ENCODE measurements around the gene NFKB1.

NFKB1 gene

GRCh38 chr4:102633100-102633499 lies 131.9 kb downstream of the NFKB1 start:
- TF ChIP-seq, protein P1, sequence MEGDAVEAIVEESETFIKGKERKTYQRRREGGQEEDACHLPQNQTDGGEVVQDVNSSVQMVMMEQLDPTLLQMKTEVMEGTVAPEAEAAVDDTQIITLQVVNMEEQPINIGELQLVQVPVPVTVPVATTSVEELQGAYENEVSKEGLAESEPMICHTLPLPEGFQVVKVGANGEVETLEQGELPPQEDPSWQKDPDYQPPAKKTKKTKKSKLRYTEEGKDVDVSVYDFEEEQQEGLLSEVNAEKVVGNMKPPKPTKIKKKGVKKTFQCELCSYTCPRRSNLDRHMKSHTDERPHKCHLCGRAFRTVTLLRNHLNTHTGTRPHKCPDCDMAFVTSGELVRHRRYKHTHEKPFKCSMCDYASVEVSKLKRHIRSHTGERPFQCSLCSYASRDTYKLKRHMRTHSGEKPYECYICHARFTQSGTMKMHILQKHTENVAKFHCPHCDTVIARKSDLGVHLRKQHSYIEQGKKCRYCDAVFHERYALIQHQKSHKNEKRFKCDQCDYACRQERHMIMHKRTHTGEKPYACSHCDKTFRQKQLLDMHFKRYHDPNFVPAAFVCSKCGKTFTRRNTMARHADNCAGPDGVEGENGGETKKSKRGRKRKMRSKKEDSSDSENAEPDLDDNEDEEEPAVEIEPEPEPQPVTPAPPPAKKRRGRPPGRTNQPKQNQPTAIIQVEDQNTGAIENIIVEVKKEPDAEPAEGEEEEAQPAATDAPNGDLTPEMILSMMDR (conservative IDR thresholded peaks at IDR 0.05; ENCODE audit: low read length) = no peak
- DNase-seq (ENCODE audit: low read depth) = no peak
- H3K4me3 ChIP-seq (ENCODE audit: low read length) = no peak overlapping the region

DNA sequence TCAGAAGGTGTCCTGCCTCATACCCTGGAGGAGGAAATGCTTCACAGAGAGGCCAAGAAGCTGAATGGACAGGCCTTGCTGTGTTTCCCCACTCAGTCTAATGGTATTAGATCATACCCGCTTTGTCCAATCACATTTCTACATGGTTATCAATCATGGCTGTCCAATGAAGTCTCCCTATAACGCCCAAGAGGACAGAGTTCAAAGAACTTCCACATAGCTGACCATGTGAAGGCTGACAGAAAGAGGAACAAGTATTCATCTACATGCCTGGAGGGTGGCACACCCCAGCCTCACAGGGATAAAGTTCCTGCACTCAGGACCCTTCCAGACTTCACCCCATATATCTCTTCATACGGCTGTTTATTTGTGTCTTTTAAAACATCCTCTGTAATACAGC lies 136.2 kb downstream of the NFKB1 start:
- H3K4me3 ChIP-seq (ENCODE audit: low read length) = no peak overlapping the region
- no peak for DNase-seq (ENCODE audit: low read depth)
- TF ChIP-seq, protein P1 (conservative IDR thresholded peaks at IDR 0.05; ENCODE audit: low read length) = no peak

DNA sequence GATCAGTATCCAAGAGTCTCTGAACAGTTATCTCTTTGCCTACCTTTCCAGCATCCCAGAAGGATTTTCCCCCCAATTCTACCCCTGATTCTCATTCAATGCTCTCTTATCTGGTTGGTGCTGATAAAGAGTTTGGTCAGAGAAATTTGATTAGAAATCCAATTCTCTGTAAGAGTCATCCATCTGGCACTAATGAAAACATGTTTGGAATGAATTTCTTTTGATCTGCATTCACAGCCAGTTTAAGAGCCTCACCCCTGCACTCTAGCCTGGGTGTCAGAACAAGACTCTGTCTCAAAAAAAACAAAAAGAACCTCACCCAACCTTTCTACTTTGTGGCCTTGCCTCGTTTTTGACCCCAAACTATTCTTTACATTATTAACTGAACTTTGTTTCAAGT lies 137.5 kb downstream of the NFKB1 start:
- no peak overlapping the region for H3K4me3 ChIP-seq (ENCODE audit: low read length)
- DNase-seq (ENCODE audit: low read depth) = no peak
- TF ChIP-seq, protein P1 (conservative IDR thresholded peaks at IDR 0.05; ENCODE audit: low read length) = no peak

- DNase-seq (ENCODE audit: low read depth) = no peak
- TF ChIP-seq, protein P1 (conservative IDR thresholded peaks at IDR 0.05; ENCODE audit: low read length) = no peak
- H3K4me3 ChIP-seq (ENCODE audit: low read length) = no peak overlapping the region
These were observed 138.4 kb downstream of the NFKB1 start for GRCh38 chr4:102639598-102639997.

DNA sequence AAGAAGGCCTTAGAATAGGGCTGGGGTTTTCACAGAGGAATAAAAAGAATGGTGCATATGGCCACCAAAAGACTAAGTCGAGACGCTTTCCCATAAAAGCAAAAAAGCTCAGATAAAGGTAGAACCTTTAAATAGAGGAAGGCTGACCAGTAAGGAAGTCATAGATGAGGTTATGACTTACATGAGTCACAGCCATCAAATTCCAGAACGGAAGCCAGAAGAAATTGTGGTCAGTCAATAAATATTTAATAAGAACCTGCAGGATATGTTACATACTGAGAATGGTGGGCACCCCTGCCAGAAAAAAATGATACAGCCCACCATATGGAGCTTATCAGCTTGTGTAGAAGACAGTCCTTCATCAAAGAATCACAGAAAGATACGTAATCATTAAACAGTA lies 139.5 kb downstream of the NFKB1 start:
- H3K4me3 ChIP-seq (ENCODE audit: low read length) = no peak overlapping the region
- TF ChIP-seq, protein P1 (conservative IDR thresholded peaks at IDR 0.05; ENCODE audit: low read length) = no peak
- DNase-seq (ENCODE audit: low read depth) = peak; percentile 47

DNA sequence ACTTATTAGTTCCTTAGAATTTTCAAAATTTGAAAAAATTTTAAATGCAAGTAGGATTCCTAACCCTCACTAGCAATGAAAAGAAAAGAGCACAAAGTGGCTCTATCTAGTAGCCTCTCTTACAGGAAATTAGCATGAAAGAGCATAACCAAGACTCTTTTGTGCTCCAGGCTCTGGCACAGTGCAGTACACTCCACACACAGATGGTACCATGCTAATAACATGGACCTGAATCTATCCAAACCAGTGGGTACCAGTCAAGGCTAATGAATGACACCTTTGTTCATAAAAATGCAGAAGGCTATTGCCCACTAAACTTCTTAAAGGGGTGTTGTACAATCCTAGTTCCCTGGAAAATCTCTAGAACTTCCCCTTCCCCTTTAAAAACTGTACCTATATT lies 140.6 kb downstream of the NFKB1 start:
- no peak for DNase-seq (ENCODE audit: low read depth)
- TF ChIP-seq, protein P1 (conservative IDR thresholded peaks at IDR 0.05; ENCODE audit: low read length) = no peak
- no peak overlapping the region for H3K4me3 ChIP-seq (ENCODE audit: low read length)

- TF ChIP-seq, protein P1 (conservative IDR thresholded peaks at IDR 0.05; ENCODE audit: low read length) = no peak
- no peak overlapping the region for H3K4me3 ChIP-seq (ENCODE audit: low read length)
- peak; percentile 51 for DNase-seq (ENCODE audit: low read depth)
These were observed 141.6 kb downstream of the NFKB1 start for GRCh38 chr4:102642631-102643298.

Data from AG10803 (cell line).